Stimulated activated CD8-positive, alpha-beta memory T cell treated with anti-CD3 and anti-CD28 coated beads, Interleukin-7, amount 100 ng/mL, for 24 hours (primary cell): ENCODE measurements around the gene SQSTM1.

ENCODE experiments used
- DNase-seq: peaks from one replicate; pipeline ENCODE4 v3.0.0-alpha.2; 2020; ENCODE audit warnings: low read depth

The SQSTM1 gene

GRCh38 chr5:179795049-179795862, 25.4 kb upstream of the SQSTM1 start:
- DNase-seq: no peak

DNA sequence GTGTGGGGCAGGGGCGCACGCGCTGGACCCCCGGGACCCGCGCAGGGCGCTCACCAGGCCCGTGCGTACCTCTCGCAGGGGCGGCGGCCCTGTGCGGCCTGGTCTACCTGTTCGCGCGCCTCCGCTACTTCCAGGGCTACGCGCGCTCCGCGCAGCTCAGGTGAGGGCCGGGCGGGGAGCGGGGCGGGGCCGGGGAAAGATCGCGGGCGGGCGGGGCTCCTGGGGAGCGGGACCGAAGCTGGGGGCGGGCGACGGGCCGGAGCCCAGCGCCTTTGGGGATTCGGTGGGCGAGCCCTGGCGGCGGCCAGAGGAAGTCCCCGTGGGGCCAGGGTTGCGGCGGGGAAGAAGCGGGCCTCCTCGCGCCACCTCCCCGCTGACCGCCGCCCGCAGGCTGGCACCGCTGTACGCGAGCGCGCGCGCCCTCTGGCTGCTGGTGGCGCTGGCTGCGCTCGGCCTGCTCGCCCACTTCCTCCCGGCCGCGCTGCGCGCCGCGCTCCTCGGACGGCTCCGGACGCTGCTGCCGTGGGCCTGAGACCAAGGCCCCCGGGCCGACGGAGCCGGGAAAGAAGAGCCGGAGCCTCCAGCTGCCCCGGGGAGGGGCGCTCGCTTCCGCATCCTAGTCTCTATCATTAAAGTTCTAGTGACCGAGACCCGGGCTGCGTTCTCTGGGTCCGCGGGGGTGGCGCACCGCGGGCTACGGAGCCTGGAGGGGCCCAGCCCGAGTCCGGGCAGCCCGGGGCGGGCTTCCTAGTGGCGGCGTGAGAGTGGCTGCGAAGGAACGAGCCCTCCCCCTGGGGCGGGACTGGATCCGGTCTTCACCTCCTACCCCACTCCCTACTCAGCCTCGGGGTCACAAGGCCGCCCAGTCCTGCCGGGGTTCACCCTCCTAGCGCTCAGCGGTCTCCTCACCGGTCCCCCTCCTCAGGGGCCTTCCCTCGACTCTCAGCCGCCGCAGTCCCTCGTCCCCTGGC, 24.6 kb upstream of the SQSTM1 start:
- DNase-seq: peak; percentile 35

DNA sequence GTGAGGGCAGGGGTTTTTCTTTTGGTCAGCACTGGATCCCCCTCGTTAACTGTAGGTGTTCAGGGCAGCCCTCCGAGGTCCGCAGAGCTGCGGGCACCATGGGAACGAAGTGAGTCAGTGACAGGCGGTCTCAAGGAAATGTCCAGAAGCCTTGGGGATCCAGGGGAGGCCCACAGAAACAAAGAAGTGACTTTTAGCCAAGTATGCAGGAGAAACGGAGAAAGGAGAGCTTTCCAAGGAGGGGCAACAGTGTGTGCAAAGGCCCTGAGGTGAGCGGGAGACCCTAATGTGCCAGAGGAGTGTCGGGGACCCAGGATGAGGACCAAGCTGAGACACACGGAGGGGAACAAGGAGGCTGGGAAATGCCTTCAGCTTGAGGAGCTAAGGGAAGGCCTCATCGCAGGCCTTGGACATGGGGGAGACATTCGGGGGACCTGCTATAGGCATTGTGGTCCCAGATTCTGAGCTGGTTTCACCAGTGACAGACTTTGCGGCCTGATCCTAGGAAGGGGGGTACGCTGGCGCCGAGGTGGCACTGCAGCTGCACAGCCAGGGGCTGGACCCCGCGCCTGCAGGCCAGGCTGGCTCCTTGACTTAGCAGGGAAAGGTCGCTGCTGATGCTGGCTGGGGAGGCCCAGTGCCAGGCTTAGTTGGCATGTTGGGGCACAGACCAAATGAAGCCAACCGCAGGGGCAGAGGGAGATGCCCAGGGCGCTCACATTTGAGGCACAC, 23.7 kb upstream of the SQSTM1 start:
- no peak for DNase-seq

DNA sequence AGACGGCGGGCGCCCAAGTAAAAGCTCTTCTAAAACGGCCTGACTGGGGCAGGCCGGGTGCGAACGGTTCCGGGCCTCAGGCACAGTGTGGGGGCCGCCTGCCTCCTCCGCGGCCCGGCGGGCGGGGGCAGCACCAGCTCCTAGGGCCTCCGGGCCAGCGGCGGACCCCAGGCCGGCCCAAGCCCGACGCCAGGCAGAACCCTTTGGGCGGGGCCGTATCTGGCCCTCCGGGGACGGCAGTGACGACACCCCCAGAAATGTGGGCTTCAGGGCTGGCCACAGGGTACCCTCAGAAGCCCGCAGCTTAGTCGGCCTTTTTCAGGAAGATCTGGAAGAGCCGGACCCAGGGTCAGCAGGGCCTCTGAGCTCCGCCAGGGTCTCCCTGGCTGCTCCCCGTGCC, 23.0 kb upstream of the SQSTM1 start:
- no peak for DNase-seq

DNA sequence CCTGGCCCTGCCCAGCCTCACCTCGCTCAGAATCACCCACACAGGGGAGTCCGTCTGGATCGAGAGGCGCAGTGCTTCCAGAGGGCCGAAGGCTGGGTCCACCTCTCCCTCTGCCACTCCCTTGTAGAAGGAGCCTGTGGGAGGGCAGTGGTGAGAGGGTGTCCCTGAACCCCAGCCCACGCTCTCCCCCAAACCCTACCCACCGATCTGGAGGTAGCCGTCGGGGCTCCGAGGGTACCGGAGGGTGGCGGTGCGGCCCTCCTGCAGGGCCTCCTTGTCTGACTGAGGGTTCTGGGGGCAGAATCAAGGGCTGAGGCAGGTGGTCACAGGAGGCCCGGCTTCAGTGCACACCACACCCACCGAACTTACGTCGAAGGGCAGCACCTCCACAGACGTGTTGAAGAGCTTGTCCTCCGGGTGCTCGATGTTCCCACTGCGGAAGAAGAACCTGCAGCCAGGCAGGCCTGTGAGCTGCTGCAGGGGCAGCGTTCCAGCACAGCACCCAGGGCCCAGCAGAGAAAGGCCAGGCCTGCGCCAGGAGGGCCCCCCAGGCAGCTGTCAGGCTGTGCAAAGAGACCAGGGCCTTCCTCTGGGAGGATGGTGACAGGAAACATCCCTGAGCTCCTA, 22.4 kb upstream of the SQSTM1 start:
- DNase-seq: no peak

DNA sequence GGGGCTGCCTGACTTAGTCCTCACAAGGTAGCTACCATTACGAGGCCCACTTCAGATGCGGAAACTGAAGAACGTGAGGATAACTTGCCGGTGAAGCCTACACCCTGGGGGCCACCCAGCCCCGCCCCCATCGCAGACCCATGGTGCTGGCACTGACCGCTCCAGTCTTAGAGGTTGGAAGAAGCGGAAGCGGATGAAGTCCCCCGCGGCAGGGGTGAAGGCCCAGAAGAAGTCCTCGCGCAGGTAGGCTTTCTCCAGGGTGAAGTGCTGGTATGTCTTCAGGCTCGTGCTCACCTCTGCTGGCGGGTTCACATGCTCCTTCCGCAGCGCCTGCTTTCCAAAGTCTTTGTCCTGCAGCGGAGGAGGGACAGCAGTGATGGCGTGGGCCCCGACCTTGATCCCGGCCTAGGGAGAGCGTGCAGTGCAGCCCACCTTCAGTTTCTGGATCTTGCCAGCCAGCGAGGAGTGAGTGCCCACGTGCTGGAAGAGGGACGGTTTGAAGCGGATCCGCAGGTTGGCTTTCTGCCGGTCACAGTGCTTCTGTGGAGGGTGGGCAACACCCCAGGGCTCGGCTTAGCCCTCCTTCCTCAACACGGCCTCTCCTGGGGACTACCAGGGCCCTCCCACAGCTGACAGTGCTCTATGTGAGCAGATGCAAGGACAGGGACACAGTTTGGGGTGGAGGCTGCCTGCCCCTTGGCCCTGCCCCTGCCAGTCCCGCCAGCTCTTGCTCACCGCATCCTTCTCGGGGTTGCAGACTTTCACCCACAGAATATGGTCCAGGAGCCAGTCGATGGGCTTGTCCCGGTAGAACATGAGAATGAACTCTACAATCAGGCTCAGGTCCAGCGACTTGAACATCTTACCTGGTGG, 21.7 kb upstream of the SQSTM1 start:
- DNase-seq: no peak

DNA sequence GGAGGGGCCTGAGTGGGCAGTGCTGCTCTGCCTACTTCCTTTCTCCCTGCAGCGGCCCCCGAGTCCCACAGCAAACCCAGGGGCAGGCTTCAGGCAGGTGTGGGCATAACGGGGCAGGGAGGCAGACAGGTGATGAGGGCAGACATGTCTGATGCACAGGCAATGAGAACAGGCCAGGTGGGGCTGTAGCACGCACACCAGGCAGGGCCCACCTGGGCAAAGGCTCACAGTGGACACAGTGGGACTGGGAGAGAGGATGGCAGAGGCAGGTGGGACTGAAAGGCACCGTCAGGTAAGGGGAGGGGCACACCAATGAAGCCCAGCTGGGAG, 21.1 kb upstream of the SQSTM1 start:
- no peak for DNase-seq

DNA sequence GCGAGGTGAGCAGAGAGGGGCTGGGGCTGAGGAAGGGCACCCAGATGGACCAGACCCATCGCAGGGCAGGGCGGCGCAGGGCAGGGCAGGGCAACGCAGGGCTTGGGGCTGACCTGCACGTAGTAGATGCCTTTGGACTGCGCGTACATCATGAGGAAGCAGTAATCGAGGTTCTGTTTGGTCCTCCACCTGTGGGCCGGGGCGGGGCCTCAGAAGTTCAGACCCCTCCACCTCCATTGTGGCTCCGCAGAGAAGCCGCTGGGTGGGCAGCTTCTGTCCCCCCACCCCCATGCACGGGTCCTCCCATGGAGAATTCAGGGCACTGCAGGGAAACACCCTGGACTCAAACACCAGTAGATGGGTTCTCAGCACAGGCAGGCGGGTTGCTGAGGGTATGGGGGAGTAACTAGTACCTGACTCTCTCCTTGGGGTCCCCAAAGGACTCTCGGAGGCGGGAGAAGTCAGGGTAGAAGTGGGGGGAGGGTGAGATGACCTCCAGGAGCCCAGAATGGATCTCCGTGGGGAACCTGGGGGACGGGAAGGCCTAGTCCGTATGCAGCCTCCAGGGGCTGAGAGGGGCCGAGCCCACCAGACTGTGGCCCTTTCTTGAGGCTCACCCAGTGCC, 20.5 kb upstream of the SQSTM1 start:
- DNase-seq: no peak

DNA sequence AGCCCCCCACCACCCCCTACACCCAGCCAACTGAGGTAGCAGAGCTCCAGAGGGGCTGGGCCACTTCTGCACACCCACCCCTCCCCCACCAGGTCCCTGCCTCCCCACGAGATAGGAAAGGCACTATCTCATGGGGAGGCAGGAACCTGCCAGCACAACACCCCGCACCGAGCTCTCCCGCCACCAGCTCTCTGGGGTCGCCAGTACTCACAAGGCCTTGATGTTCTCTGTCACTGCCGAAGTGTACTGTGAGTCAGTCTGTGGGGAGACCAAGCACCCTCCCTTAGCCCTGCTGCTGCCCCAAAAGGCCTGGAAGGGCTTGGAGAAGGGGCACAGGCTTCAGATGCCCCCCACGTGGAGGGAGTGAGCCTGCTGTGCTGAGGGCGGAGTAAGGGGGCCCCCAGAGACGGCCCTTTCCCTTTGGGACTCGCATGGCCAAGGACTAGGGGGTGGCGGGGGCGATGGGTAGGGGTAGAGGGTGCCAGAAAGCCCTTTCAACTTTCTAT, 20.0 kb upstream of the SQSTM1 start:
- no peak for DNase-seq

DNA sequence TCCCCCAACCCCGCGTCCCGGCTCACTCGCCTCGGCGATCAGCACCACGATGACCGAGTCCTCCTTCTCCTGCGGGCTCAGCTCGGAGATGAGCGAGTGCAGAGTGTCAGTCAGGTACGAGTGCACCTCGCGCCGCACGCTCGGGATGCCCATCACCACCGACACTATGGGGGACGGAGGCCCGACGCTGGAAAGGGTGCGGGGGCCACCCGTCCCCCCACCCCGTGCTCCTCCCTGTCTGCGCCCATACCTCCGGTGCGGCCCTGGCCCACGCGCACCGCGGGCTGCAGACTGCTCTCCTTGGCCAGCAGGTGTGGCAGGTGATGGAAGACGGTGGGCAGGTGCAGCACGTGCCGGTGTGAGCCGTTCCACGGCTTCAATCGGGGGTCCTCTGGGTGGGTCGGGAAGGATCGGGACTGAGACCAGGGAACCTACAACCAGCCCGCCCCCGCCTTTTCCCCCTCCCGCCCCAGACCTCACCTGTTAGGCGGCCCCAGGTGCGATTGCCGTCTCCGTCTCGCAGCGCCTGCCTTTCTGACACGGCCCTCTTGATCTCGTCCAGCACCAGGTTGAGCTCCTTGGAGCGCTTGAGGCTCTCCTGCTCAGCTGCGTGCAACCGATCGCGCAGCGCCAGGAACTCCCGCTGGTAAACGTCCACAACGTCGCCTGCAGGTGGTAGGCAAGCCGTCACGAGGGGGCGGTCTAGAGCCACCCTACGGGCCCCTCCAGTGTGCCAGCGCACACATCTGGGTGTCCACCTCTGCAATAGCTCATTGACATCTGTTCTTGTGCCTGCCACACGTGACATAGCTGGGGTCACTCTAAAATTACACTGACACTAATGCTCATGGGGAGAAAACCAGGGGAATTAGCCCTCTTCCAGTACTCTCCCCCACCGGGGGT, 19.1 kb upstream of the SQSTM1 start:
- DNase-seq: peak; percentile 62

DNA sequence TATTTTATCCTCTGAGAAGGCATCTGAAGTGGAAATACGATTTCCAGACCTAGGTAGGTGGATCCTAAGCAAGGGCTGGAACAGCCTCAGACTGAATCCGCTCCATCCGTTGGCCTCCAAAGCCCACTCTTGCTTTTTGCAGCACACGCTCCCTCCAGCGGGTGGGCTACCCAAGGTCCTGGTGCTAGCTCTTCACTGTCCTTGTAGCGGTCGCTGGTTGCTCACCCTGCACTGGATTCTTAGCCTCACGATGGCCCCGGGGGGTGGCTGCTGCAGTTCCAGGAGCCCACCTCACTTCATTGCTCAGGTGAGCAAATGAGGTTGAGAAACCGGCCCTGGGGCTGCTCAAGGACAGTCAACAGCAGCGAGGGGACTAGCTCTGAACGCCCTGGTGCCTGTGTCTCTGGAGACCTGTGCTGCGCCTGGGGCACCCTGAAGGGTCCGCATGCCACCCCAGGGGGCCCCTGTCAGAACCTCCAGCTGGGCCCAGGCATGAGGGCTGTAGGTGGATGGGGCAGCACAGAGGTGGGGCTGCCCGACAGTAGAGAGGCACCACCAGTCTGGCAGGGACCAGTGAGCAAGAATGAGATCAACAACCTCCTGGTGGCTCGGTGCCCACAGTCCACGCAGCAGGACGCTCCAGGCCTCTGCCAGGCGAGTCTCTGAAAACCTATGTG, 18.4 kb upstream of the SQSTM1 start:
- DNase-seq: no peak

GRCh38 chr5:179802950-179803562, 17.6 kb upstream of the SQSTM1 start:
- no peak for DNase-seq

GRCh38 chr5:179803651-179804554, 16.8 kb upstream of the SQSTM1 start:
- no peak for DNase-seq

DNA sequence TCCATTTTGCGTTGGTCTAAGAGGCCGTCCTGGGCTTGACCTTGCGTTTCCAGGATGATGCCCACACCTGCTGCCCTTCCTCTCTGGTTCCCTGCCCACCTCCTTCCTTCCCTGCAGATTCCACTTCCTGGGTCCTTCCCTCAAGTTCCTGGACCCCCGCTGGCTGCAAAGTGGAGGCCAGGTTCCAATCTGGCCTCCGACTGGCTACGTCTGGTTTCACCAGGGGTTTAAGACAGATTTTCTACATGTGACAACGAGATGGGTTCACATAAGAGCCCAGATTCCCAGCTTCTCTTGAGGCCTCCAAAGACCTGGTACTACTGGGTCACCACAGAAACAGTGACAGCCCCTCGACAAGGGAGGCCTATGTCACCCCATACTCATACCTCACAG, 16.2 kb upstream of the SQSTM1 start:
- DNase-seq: no peak

- DNase-seq: no peak
These were observed 15.6 kb upstream of the SQSTM1 start for GRCh38 chr5:179805070-179805528.

- DNase-seq: no peak
These were observed 15.0 kb upstream of the SQSTM1 start for GRCh38 chr5:179805529-179806249.
